DMS79 treated with DMSO at 0.1 percent for 48 hours (cell line): Measurements from ENCODE around the gene SMIM44.
A peak's percentile ranks its signal among the peaks of the same experiment; 100 is the strongest.
"Not testable (repeated sequence)": the region's sequence is repeated elsewhere in the genome, so short reads cannot be mapped to it uniquely, and the experiment has no call there.

ENCODE experiments used
- DNase-seq: peaks from one replicate; lab custom pipeline; 2025; lab: John Stamatoyannopoulos, UW

The SMIM44 gene

DNA sequence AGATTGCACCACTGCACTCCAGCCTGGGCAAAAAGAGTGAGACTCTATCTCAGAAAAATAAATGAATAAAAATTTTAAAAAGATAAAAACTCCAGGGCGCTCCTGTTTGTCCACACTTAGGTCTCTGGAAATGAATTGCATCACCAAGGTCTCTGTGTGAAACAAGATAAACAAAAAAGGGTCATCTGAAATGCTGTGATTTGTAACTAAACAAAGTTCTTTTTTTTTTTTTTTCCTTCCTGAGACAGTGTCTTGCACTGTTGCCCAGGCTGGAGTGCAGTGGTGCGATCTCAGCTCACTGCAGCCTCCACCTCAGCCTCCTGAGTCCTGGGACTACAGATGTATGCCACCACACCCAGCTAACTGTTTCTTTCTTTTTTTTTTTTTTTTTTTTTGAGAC is 34.4 kb upstream of the SMIM44 start:
- no peak for DNase-seq

DNA sequence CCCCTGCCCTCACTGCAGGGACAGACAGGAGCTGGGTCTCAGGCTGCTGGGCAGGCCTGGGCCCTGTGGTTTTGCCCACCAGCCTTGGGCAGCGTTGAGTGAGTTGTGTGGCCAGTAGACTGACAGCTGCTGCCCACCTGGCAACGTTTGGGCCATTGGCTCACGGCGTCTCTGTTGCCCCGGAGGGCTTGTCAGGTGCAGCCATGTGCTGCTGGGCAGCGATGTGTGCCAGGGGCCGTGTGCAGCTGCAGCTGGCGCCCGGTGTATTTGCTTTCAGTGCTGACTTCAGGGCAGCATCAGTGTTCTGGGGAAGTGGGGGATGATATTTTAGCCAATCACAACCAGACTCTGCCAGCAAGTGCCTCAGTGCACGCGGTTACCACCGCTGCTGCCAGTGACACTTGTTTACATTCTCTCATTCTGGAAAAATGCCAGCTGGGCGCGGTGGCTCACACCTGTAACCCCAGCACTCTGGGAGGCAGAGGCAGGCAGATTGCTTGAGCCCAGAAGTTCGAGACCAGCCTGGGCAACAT is 33.5 kb upstream of the SMIM44 start:
- DNase-seq: peak; percentile 78

- DNase-seq: no peak
Observed at GRCh38 chr19:3515891-3516422, 32.7 kb upstream of the SMIM44 start.

- no peak for DNase-seq
Observed at GRCh38 chr19:3514930-3515329, 31.7 kb upstream of the SMIM44 start.

- DNase-seq: no peak
Observed at GRCh38 chr19:3513229-3514140, 30.2 kb upstream of the SMIM44 start.

- no peak for DNase-seq
Observed at GRCh38 chr19:3512562-3513228, 29.5 kb upstream of the SMIM44 start.

GRCh38 chr19:3511506-3512251 is 28.4 kb upstream of the SMIM44 start:
- no peak for DNase-seq

DNA sequence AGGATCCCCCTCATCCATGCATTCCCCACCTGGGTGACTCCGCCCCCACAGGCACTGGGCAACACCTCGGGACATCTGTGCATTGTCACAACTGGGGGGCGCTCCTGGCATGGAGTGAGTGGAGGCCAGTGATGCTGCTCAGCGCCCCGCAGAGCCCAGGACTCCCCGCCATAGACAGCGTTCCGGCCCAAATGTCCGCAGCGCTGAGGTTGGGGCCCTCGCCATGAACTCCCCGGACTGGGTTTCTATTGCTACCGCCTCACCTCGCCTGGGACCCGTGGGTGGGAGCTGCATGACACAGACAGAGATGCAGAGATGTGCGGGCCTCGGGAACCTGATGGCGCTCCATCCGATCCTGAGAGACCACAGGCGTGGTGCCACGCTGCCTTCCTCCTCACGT is 27.5 kb upstream of the SMIM44 start:
- DNase-seq: no peak

DNA sequence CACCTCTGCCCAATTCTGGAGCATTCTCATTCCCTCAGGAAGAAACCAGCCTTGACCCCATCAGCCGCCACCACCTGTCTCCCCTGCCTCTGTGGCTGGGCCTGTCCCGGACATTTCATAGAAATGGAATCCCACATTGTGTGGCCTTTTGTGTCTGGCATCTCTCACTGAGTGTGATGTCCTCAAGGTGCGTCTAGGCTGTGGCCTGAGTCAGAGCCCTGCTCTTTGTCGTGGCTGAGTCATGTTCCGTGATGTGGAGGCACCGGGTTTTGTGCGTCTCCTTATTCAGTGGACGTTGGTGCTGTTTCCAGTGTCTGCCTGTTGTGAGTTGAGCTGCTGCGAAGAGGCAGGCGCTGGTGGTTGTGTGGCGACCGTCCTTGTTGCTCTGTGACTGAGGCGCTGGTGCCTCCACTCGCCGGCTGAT is 26.3 kb upstream of the SMIM44 start:
- no peak for DNase-seq

- DNase-seq: no peak
Observed at GRCh38 chr19:3508771-3509535, 25.7 kb upstream of the SMIM44 start.

GRCh38 chr19:3508121-3508661 is 24.9 kb upstream of the SMIM44 start:
- DNase-seq: not testable (repeated sequence)

DNA sequence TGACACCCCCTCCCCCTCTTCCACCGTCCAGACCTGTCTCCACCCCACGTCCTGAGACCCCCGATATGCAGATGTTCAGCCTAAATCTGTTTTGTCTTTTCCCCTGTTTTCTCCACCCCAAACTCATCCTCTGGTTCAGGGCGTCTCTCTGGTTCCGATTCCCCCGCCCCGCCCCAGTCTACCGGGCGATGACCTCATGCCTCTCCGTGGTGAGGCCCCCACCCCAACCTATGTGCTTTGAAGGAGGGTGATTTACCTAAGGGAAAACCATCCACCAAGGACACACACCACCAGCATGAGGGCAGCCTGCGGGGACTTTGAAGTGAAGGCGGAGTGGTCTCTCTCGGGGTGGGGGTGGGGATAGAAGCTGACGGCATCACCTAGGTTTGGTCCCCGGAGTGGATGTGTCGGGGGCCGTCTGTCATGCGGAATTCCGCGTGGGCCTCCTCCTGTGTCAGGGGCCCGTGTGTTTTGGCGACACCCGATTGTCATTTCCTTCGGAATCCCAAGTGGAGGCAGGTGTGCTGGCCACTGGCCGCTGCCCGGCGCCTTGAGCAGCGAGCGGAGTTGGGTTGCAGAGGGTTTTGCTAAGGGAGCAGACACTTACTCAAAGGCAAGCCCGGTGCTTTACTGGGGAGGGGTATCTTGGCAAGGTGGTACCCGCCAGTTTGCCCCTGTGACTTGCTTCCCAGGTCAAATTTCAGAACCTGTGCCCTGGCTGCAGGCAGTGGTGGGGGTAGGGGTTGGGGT is 24.3 kb upstream of the SMIM44 start:
- DNase-seq: peak; percentile 20

- peak; percentile 20 for DNase-seq
Observed at GRCh38 chr19:3506384-3507340, 23.4 kb upstream of the SMIM44 start.

GRCh38 chr19:3505598-3506383 is 22.6 kb upstream of the SMIM44 start, which contains the start of gene FZR1:
FZR1 (plus strand) TSS chr19:3506311; CDS start chr19:3522990, 16,679 bp downstream.
- DNase-seq: peak; percentile 94

DNA sequence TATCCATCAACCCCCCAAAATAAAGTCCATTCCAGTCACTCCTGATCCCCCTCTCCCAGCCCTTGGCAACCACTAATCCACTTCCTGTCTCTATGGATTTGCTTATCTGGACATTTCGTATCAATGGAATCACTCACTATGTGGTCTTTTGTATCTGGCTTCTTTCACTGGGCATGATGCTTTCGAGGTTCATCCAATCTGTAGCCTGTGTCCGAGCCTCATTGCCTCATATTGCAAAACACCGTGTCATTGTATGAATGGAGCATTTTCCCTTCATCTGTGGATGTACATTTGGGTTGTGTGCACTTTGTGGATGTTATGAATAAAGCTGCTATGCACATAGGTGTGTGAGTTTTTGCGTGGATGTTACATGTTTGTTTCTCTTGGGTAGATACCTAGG is 21.5 kb upstream of the SMIM44 start:
- DNase-seq: no peak

- DNase-seq: no peak
Observed at GRCh38 chr19:3503036-3503572, 19.9 kb upstream of the SMIM44 start.

DNA sequence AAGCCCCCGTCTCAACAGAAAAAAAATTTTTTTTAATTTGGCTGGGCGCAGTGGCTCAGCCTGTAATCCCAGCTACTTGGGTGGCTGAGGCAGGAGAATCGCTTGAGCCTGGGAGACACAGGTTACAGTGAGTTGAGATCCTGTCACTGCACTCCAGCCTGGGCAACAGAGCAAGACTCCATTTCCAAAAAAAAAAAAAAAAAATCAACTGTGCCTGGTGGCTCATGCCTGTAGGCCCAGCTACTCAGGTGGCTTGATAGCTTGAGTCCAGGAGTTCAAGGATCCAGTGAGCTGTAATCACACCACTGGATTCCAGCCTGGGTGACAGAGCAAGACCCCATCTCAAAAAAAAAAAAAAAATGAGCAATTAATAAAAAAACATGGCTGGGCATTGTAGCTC is 18.5 kb upstream of the SMIM44 start:
- no peak for DNase-seq
